Tibial nerve (tissue), 4 donors: Measurements from ENCODE around the gene ACBD6. TPM values are rescaled to one million over a fixed set of nuclear protein-coding genes. Genes with fewer than 3 reads are reported as not detected.

Experiments used
- DNase-seq, 2 donors: peaks; one replicate each; pipeline ENCODE4 v3.0.0-alpha.2; 2019; ENCODE audit warnings: low spot score in 2 of 2
- H3K27ac ChIP-seq, 4 donors: fragments of 200-600 bp; sonication (generic) in 3 of 4; one replicate each; pipeline ENCODE4 v1.5.1; 2017 to 2019; ENCODE audit warnings: mild to moderate bottlenecking in 1 of 4
- H3K27me3 ChIP-seq, 2 donors: fragments of 200-600 bp; sonication (generic) in 1 of 2; one replicate each; pipeline versions ENCODE4 v1.5.1 to v1.6.0; 2017 to 2019
- H3K36me3 ChIP-seq, 3 donors: fragments of 200-600 bp; sonication (generic); one replicate each; pipeline ENCODE4 v1.5.1; 2018 to 2019
- H3K4me1 ChIP-seq, 4 donors: fragments of 200-600 bp; sonication (generic) in 3 of 4; one replicate each; pipeline ENCODE4 v1.5.1; 2017 to 2019
- H3K4me3 ChIP-seq, 4 donors: fragments of 200-600 bp; sonication (generic) in 3 of 4; one replicate each; pipeline ENCODE4 v1.5.1; 2017 to 2019; ENCODE audit warnings: mild to moderate bottlenecking in 1 of 4, moderate library complexity in 1 of 4
- H3K9me3 ChIP-seq, 4 donors: fragments of 200-600 bp; sonication (generic) in 3 of 4; one replicate each; pipeline ENCODE4 v1.5.1; 2017 to 2019
- CTCF ChIP-seq, 5 experiments: fragments of 200-600 bp in 3 of 5; fragments of 450-650 bp in 2 of 5; sonication (generic) in 3 of 5; IDR thresholded peaks; one replicate each; pipeline ENCODE4 v1.5.1; 2016 to 2019; ENCODE audit warnings: antibody characterized with exemption in 5 of 5, mild to moderate bottlenecking in 3 of 5, moderate library complexity in 2 of 5
- EP300 ChIP-seq, 2 donors: sonication (generic); formaldehyde crosslinking; IDR thresholded peaks; one replicate each; pipeline ENCODE4 v1.6.1; 2017; ENCODE audit warnings: antibody characterized with exemption in 2 of 2, mild to moderate bottlenecking in 1 of 2
- POLR2A ChIP-seq, 2 donors: fragments of 450-650 bp; IDR thresholded peaks; one replicate each; pipeline ENCODE4 v1.6.1; 2017; ENCODE audit warnings: antibody characterized with exemption in 2 of 2, mild to moderate bottlenecking in 2 of 2, moderate library complexity in 2 of 2
- WGBS, 2 donors: methylation state at CpG; one replicate each; pipeline ENCODE4 v1.1.5; 2018; 5-methylcytosine and 5-hydroxymethylcytosine counted together
- total RNA-seq, 4 donors: library from RNA; depleted of rRNA; stranded (reverse); fragments of >200 nt; gene quantifications; one replicate each; pipeline ENCODE4 v1.1.0, GENCODE V29; 2016

Gene ACBD6
- total RNA-seq, 4 donors from 2014 or later, result 55.7 to 61.8 (median 57.2) TPM

GRCh38 chr1:180278596-180279395, 223.6 kb downstream of the ACBD6 start:
- Histone ChIP-seq H3K9me3 (no peaks in the 10 kb centered on the region), H3K36me3 (peaks cover 0 to 51% (median 0%) of the 10 kb centered on the region in 3 donors), H3K4me1 (peaks cover 0 to 20% (median 0%) of the 10 kb centered on the region in 4 donors), H3K4me3 (no peak overlapping the region), H3K27ac (peak overlapping the region in 1 of 4 donors; percentile 21), H3K27me3 (no peaks in the 10 kb centered on the region)
- no peak for DNase-seq
- 79% methylated on average over 9 of the region's 9 CpGs for whole genome bisulfite sequencing, 2 donors
- peak in 1 of 2 donors; percentile 38 for TF ChIP-seq EP300 (IDR thresholded peaks at IDR 0.05)
- TF ChIP-seq CTCF (IDR thresholded peaks at IDR 0.05), result no peak

- 74 to 86% methylated on average over 2 of the region's 2 CpGs for WGBS, 2 donors
- H3K36me3 ChIP-seq, result peaks cover 0 to 56% (median 0%) of the 10 kb centered on the region in 3 donors
- H3K9me3 ChIP-seq, result no peaks in the 10 kb centered on the region
- H3K4me1 ChIP-seq, result peaks cover 0 to 20% (median 0%) of the 10 kb centered on the region in 4 donors
- no peak for TF ChIP-seq POLR2A (IDR thresholded peaks at IDR 0.05)
- no peak for TF ChIP-seq CTCF (IDR thresholded peaks at IDR 0.05)
- TF ChIP-seq EP300 (IDR thresholded peaks at IDR 0.05), result no peak
- DNase-seq, result no peak
- H3K27me3 ChIP-seq, result no peaks in the 10 kb centered on the region
- H3K4me3 ChIP-seq, result no peak overlapping the region
- peak overlapping the region in 1 of 4 donors; percentile 21 for H3K27ac ChIP-seq
Measured at GRCh38 chr1:180278194-180278515, 224.2 kb downstream of the ACBD6 start.

GRCh38 chr1:180277476-180278193, 224.7 kb downstream of the ACBD6 start:
- no peak for DNase-seq
- TF ChIP-seq EP300 (IDR thresholded peaks at IDR 0.05) (no peak), POLR2A (IDR thresholded peaks at IDR 0.05) (no peak), CTCF (IDR thresholded peaks at IDR 0.05) (no peak)
- H3K9me3 ChIP-seq, result no peaks in the 10 kb centered on the region
- no peak overlapping the region for H3K27ac ChIP-seq
- H3K36me3 ChIP-seq, result peaks cover 0 to 57% (median 0%) of the 10 kb centered on the region in 3 donors
- H3K4me3 ChIP-seq, result no peak overlapping the region
- H3K4me1 ChIP-seq, result peaks cover 0 to 20% (median 0%) of the 10 kb centered on the region in 4 donors
- H3K27me3 ChIP-seq, result no peaks in the 10 kb centered on the region
- WGBS, 2 donors, result 84 to 88% methylated on average over 5 of the region's 5 CpGs

GRCh38 chr1:180275726-180276125, 226.7 kb downstream of the ACBD6 start:
- TF ChIP-seq CTCF (IDR thresholded peaks at IDR 0.05) (no peak), EP300 (IDR thresholded peaks at IDR 0.05) (no peak), POLR2A (IDR thresholded peaks at IDR 0.05) (no peak)
- no peaks in the 10 kb centered on the region for H3K9me3 ChIP-seq
- H3K4me3 ChIP-seq, result no peak overlapping the region
- H3K27ac ChIP-seq, result no peak overlapping the region
- no peaks in the 10 kb centered on the region for H3K27me3 ChIP-seq
- H3K36me3 ChIP-seq, result peaks cover 0 to 59% (median 0%) of the 10 kb centered on the region in 3 donors
- DNase-seq, result no peak
- peaks cover 0 to 20% (median 0%) of the 10 kb centered on the region in 4 donors for H3K4me1 ChIP-seq
- 60 to 80% methylated on average over 1 to 5 of the region's 5 CpGs for WGBS, 2 donors

GRCh38 chr1:180274221-180274620, 228.2 kb downstream of the ACBD6 start:
- Histone ChIP-seq H3K4me1 (peaks cover 0 to 20% (median 0%) of the 10 kb centered on the region in 4 donors), H3K27ac (no peak overlapping the region), H3K36me3 (peaks cover 0 to 49% (median 0%) of the 10 kb centered on the region in 3 donors), H3K4me3 (no peak overlapping the region), H3K27me3 (no peaks in the 10 kb centered on the region), H3K9me3 (no peaks in the 10 kb centered on the region)
- DNase-seq, result no peak
- 93 to 97% methylated on average over 11 of the region's 11 CpGs for WGBS, 2 donors
- no peak for TF ChIP-seq POLR2A (IDR thresholded peaks at IDR 0.05)
- TF ChIP-seq EP300 (IDR thresholded peaks at IDR 0.05), result no peak
- TF ChIP-seq CTCF (IDR thresholded peaks at IDR 0.05), result no peak
